Cortex of kidney (tissue), 1 donor: ENCODE data around the gene APP.

Experiments
- DNase-seq: peaks from one replicate; lab custom pipeline; 2025; lab: John Stamatoyannopoulos, UW

APP gene

DNA sequence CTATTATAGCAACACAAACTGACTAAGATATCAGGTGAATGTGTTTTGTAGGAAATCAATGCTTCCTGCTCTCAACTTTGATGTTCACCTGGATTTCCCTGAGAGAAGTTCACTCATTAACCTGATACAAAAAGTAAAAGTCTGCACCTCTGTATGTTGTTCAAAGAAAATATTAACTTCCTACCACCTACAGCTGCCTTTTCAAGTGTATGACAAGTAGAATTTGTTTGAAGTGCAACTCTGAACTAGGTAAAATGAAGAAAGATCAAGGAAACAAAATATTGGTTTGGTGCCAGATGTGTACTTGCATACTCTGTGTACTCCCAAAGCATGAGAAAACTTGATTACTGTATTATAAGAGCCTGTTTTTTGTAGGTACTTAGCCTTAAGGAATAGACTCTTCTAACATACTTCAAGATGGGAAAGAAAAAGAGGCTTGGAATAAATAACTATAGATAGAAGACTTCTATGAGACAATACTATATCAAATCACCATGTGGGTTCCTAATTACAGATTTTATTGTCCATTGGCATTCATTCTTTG, 193.4 kb downstream of the APP start:
- DNase-seq: no peak

DNA sequence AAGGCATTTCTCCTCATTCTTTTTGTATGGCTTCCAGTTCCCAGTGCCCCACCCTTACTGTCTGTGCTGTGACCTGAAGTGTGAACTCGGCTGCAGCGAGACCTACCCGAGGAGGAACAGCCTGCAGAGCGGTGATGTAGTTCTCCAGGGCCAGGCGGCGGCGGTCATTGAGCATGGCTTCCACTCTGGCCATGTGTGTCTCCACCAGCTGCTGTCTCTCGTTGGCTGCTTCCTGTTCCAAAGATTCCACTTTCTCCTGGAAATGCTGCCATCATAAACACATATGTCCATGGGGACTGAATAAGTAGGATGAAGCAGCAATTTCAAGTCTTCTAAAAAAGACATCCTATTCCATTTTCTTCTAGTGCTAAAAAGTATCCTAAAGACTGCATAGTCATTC, 195.6 kb downstream of the APP start:
- DNase-seq: no peak

DNA sequence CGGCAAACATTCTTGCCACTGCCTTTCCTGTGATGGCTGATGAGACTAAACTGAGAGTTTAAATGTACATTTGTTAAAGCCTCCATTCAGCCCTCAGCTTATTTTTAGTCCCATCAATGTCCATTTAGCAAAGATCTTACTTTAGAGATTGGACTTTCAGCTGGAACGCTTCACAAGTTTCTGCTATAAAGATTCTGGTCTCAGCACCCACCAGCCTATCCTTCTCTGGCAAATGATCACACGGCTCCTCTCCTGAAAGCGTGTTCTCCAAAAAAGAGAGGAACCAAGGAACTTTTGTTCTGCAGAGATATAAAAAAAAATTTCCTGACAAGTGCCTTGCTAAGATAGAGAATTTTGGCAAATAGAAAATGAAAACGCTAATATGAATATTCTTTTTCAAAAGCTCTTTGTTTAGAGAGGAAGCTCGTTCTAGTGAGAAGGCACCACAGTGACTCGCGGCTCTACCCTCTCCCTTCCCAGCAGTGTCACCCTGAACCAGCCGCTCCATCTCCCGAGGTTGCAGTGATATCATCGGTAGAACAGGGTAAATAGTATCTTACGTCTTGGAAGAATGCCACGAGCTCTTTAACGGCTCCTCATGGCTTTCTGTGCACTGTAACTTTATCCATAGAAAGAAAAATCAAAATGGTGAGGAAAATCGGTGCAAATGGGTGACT, 200.2 kb downstream of the APP start:
- no peak for DNase-seq

DNA sequence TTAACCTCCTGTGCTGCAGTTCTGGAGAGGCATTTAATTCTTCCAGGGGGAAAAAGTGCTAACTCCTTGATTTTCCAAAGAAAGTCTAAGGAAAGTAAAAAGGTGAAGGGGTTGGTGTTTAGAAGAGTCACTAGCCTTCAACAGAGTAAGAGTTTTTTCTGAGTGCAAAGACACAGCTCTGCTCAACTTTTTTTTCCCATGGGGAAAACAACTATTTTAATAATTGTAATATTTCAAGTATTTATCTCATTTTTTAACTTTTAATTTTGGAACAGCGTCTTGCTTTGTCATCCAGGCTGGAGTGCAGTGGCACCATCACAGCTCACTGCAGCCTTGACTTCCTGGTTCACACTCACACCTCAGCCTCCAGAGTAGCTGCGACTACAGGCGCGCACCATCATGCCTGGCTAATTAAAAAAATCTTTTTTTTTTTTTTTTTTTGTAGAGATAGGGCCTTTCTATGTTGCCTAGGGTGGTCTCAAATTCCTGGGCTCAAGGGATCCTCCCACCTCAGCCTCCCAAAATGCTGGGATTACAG, 202.6 kb downstream of the APP start:
- no peak for DNase-seq

DNA sequence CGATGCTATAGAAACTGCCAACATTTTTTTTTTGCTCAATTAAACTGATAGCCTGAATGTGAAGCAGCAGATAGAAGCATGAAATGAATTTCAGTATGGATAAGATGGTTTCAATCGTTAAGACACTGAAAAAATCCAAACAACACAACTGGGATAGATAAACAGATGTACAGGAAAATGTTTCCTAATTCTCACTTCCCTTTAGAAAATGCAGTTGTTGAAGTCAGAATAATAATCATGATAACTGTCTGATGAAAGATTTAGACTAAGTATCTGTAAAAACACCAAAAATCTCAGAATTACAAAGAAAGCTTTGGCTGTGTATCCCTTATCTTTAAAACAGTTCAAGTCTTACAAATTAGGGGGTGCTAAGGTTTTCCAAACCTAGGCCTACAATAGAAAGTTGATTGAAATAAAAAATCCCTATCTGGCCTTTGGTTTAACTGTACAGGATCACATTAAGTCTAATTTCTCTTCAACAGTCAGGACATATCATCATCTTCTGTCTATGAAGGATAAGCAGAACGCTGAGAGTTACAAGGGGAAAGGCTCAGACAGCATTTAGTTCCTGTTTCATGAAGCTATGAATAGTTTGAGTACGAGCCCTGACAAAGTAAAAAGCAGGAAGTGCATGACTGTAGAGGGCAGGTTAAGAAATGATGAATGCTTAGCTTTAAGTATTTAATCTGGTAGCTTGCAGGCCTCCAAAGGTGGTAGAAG, 203.2 kb downstream of the APP start:
- DNase-seq: no peak

DNA sequence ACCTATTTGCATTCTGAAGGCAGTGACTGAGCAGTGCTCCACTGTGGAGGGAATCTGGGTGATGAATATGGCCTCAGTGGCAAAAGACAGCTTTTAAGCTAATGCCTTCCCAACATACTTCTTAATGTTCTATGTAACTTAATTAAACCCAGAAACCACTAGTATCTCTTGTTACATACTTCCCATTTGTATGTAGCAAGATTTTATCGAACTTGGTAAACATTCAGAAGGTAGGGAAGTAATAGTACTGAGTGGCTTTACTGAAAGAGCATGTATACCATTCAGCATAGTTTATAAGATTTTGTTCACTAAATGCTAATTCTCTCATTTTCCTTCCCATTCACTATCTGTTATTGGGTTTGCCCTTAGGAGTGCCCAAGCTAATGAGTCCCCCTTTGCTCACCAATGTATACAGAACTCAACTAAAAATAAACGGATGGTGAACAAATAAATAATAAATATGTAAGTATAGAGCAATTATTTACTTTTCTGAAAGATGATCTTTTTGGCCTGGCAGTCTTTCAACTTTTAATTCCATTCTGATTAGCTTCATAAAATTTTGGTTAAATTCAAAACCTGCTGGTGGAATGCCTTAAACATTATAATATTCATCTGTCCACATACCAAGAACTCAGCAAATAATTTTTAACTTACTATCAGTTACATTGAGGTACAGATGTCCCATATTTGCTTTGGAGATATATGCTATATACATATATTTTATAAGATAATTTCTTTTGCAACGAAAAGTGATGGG, 204.4 kb downstream of the APP start:
- DNase-seq: no peak

DNA sequence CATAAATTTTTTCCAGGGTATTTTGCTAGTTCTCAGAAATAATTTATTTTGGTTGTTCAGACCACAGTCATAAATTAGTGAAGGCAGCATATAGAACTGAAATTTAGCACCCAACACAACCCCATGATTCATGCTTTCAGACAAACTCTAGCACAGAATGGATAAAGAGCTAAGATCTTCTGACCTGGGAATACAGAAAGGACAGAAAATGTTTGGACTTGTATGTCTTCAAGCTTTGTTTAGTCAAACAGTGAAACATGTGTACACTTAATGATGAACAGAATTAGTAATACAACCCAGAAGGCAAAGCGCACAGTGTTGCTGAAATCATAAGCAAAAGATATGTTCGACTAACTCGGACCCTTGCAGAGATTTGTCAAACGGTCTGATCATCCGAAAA, 205.6 kb downstream of the APP start:
- no peak for DNase-seq

DNA sequence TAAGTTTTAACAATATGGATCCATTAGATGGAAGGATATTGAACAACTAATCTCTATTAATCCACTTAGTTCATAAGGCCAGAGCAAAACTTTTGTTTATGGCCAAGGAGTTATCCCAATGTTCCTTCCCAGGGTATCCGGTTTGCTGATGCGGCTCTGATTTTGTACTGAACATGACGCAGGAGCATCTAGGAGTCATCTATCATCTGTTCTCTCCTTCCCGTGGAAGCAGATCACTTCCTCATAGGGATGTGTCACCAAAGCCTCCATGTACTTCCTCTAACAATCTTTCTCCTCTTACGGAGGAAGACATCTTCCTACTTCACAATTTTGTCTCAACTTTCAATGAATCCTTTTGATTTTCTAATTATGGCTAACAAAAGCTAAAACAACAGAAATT, 206.6 kb downstream of the APP start:
- no peak for DNase-seq

DNA sequence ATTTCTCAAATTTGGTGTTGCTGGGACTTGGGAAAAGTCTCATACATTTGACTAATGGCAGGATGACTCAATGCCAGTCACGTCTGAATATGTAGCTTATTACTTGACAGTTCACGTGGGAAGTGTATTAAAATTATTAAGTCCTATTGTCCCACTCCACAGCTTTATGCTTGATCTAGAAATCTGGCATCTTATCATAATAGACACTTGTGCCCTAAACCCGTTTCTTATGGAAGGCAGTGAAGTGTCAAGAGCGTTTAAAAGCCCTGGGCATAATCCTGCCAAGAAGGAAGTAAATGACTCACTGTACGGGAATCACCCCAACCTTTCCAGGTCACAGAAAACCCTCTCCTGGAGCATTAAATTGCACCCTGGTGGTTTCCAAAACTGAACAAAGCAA, 207.4 kb downstream of the APP start:
- no peak for DNase-seq

DNA sequence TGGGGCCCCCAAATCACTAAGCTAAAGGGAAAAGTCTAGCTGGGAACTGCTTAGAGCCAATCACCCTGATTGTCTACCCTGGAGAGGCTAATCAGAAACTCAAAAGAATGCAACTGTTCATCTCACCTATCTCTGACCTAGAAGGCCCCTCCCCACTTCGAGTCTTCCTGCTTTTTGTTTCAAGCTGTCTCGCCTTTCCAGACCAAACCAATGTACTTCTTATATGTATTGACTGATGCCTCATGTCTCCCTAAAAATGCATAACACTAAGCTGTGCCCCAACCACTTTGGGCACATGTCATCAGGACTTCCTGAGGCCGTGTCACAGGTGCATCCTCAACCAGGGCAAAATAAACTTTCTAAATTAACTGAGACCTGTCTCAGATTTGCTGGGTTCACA, 209.5 kb downstream of the APP start:
- DNase-seq: no peak

DNA sequence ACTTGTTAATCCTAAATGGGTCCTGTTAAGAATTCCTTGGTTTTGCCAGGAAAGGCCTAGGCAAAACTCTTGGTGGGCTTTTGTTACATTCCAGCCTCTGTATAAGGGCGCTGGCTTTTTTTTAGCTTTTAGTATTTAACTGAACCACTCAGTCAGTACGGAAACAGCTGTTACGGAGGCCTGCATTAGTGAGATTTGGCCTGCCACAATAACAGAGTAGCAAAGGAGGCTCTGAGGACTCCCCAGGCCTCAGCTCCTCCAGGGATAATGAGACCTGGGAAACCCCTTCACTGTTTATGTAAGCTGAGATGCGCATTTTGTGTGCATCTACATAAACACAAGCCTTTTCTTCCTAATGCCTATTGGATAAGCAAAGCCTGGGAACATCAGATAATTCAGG, 210.2 kb downstream of the APP start:
- DNase-seq: no peak

DNA sequence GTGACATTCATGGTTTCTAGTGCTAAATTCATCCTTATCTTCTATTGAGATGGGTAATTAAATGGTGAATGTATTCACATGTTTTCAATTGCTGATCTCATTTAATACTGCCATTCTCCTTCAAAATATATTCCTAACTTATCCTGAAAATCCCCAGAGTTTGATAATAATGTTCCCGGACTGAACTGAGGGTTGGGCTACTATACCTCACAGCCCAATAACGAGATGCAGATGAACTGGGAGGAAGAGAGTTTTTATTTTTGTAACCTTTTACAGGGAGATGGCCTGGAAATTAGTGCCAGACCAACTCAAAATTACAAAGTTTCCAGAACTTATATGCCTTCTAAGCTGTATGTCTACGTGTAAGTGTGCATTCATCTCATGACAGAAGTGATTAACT, 210.8 kb downstream of the APP start:
- DNase-seq: no peak

DNA sequence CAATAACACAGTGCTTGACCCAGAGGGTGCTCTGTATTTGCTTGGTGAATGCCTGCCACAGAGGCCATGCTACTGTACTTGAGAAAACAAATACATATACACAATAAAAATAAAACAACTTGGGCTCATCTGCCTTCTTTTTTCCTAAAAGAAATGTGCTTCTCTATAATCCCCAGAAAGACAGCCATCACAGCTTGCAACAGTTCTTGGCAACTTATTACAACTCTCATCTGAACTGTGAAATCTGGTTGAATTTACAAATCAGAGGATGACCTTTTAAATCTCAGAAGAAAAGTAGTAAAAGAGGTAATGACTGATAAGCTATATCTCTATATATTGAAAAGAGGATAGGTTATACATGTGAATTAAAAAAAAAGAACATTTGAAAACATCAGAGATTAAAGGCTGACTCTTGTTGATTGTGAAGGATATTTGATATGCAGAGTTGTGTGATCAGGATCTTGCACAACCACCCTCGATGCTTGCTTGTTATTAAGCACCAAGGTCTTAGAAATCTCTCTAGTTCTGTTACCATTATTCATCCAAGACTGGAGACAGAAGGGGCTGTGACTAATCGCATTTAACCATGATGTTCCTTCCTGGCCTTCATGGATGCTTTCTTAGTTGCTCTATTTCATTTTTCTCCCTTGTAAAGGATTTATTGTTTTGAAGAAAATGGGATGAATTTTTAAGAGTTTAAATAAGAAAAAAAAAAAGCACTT, 213.4 kb downstream of the APP start:
- DNase-seq: no peak

DNA sequence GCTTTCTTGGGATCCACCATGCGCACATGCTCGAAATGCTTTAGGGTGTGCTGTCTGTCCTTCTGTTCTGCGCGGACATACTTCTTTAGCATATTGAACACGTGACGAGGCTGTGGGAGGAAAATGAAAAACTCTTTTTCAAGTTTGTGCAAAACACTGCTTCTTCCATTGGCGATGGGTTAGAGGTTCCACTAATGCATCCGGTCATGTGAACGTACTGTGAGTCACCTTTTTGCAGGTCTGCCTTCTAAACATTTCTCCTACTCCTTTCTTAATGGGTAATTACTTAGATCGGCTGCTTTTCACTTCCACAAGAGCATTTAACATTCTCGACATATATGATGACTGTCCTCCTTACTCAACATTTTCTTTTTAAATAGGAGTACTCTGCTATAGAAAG, 214.9 kb downstream of the APP start:
- DNase-seq: no peak

DNA sequence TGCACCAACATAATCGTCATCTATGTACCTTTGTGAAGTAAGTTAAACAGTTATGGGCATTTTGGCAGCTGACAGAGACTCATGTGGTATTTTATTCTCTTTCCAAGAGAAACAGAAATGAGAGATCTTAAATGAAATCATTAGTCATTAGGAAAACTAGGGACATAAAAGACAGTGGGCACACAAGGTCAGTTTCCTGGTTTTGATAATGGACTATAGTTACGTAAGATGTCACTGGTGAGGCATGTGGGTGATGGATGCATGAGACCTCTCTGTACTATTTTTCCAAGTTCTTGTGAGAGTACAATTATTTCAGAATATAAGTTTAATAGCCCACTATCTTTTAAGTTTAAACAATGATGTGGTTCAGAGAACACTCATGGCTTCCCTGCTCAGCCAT, 216.9 kb downstream of the APP start:
- no peak for DNase-seq

DNA sequence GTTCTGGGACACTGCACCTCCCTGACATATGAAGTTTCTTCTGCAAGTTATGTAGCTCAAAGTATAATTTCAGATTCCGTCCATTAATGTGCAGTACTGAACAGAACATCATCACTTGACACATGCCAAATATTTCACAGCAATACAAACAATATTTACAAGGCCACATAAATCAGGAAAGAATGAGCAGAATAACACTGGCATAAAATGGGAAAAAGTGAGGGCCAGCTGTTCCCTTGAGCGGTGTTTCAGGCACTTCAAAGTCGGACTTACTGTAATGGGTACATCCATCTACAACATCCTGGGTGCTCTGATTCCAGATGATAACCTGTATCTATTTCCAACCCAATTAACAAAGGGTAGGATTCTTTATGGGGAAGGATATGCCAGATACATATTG, 217.4 kb downstream of the APP start:
- DNase-seq: no peak

DNA sequence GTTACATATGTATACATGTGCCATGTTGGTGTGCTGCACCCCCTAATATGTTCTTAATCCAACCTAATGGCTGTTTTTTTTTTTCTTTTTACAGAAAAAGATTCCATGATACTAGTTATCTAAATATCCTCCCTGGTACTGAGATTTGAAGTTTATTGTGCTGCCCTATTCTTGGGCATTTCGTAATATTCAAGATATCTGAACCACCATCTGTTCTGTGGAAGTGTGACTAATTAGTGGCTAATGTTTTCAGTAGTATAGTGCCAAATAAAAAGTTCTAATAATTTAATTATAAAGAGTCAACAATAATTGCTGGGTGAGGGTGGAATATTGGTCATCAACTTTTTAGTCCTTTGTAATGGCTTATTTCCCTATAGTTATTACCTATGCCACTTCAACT, 218.3 kb downstream of the APP start:
- DNase-seq: no peak

DNA sequence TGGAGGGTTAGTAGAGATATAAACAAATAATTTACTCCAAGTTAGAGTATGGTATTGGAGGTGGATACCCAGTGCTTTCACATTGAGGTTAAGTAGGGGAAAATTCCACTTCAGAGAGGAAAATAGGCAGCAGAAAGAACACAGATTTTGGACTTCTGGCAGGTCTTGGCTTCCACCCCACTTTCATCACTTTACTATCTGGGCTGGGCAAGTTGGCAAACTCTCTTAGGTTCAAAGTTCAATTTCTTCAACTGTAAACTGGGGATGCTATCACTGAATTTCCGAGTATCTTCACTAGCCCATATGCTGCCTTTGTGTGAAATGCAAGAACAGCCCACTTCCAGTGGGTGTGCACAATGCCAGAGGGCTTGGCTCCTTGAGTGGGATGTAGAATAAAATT, 220.9 kb downstream of the APP start:
- no peak for DNase-seq

DNA sequence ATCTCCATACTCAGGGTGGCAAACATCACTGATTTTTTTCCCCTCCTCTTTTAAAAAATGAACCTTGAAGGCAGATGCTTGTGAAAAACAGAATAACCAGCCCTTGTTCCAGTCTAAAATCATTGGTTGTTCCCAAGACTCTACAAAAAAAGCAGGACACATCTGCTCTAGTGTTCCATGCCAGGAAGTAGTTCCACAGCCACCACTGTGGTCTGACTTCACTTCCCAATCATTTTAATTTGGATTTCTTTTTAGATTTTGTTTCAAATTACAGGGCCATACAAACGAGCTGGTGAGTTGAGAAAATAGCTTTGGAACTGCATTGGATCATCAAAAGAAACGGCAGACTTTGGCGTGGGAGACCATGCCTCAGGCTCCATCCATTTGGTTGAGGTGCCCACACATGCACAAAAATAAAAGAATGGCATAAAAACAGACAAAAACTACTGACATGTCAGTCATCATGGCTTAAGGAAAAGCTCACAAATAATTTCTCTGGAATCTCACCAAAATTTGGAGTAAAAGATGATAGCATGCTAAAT, 225.8 kb downstream of the APP start:
- DNase-seq: no peak

DNA sequence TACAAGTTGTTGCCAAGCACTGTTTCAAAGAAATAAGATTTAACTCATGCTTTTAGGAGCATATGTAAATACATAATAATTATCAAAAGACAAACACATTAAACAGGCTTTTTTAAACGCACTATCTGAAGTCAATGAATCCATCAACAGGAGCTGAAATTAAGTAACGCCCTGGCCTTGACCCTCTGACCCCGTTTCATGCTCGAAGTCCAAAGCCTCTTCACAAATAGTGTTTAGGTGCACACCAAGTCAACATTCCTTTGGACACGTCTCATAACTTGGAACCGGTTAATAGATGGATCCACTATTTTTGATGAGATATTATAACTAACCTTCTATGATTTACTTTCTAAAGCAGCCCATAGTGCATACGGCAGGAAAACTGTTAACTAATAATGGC, 226.5 kb downstream of the APP start:
- DNase-seq: no peak

DNA sequence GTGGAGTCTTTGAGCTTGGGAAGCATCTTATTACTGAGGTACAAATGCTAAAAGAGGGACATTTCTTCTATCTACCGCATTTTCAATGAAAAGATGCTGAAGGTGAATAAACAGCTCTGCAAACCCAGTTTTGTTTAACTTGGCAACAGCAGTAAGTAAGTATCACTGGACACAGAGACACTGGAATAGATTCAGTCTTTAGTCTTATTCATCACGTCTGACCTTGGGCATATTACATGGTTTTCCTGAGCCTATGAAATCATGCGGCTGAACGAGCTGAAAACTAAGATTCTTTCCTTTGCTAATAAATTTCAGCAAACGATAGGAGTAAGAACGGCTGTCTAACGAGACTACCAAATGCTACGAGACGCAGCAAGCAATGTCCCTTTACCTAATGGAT, 228.4 kb downstream of the APP start:
- DNase-seq: no peak

DNA sequence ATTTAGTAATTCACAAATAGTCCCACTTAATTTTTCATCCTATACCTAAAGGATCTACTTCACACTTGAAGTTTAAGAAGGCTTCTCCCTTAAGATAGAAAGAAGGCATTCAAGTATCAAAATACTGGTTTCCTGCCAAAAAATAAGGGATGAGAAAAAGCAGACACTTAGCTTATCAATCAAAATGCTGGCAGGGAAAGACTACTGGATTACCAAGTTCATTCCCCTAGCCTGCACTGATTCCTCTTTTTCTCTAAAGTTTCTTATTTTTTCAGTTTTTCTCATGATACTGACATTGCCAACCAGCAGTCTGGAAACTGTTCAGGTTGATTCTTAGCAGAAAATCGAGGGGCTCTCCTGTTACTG, 231.2 kb downstream of the APP start:
- no peak for DNase-seq
